Measurements from ENCODE around the gene TMEM63C.

DNA sequence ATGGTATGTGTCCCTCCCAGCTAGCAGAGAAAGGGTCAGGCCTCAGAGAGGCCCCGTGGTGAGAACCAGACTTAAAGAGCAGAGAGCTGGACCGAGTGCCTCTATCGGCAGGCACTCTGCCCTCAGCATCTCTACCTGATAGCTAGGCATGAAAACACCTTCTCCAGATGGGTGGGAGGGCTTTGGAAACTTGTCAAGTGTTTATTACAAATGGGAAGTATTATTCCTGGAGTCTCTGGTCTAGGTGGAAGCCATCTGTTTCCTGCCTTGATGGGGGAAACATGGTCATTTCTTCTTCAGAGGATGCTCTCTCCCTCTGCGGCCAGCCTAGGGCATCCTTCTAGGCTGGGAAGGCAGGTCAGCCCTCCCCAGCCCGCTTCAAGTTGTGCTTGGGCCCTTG, 2.3 kb downstream of the TMEM63C start:
- no peak for TF ChIP-seq POLR2A (IDR thresholded peaks at IDR 0.05; ENCODE audit: low read depth, low read length)
- no peak for TF ChIP-seq TAF1 (IDR thresholded peaks at IDR 0.05; ENCODE audit: borderline replicate concordance, low read depth, low read length)
- TF ChIP-seq POLR2AphosphoS5 (IDR thresholded peaks at IDR 0.05; ENCODE audit: low read depth, low read length): no peak
